B cell (primary cell): ENCODE measurements around the gene FAIM2. TPM values are rescaled to one million over a fixed set of nuclear protein-coding genes. Genes with fewer than 3 reads are reported as not detected.

ENCODE experiments used
- ATAC-seq: fragments of 200-7000 bp; cut with Tn5 transposase; one replicate; pipeline ENCODE4 v1.10.0; 2021; ENCODE audit warnings: low read depth, mild to moderate bottlenecking, moderate number of reproducible peaks, moderate library complexity
- CTCF ChIA-PET: fragments of 350-600 bp; sonication (Branson Sonifier 250); formaldehyde crosslinking; loops from one replicate; lab custom pipeline; 2021; ENCODE audit warnings: antibody characterized with exemption, inconsistent platforms; lab: Charles Lee
- POLR2A ChIA-PET: fragments of 350-600 bp; sonication (Branson Sonifier 250); formaldehyde crosslinking; loops from one replicate; lab custom pipeline; 2021; ENCODE audit warnings: antibody characterized with exemption; lab: Charles Lee
- DNase-seq: peaks from one replicate; pipeline ENCODE4 v3.0.0; 2013
- H2AFZ ChIP-seq: 2 replicates; pipeline ENCODE4 v1.6.1; 2012; ENCODE audit warnings: mild to moderate bottlenecking, low read depth, low read length; ENCODE audit not compliant: insufficient read depth, poor library complexity, severe bottlenecking
- H3K27ac ChIP-seq, 2 donors: 1 replicate in 1 of 2; 2 replicates in 1 of 2; pipeline ENCODE4 v1.5.1; 2012 to 2013; ENCODE audit warnings: low read length in 2 of 2, mild to moderate bottlenecking in 2 of 2, moderate library complexity in 1 of 2
- H3K27me3 ChIP-seq, 4 experiments: fragments of 200-600 bp in 1 of 4; sonication (generic) in 1 of 4; replicated peaks in 1 of 4; 1 replicate in 2 of 4; 2 replicates in 2 of 4; pipeline versions ENCODE4 v1.6.1 to v1.7.0; 2013 to 2016; ENCODE audit warnings: low read length in 3 of 4, mild to moderate bottlenecking in 2 of 4, mixed read lengths in 1 of 4, moderate library complexity in 1 of 4; ENCODE audit not compliant: insufficient read depth in 4 of 4, control insufficient read depth in 3 of 4; ENCODE audit errors: control extremely low read depth in 1 of 4
- H3K36me3 ChIP-seq, 2 experiments: replicated peaks in 1 of 2; 1 replicate in 1 of 2; 2 replicates in 1 of 2; pipeline versions ENCODE4 v1.6.1 to v1.7.1; 2013; ENCODE audit warnings: low read length in 1 of 2; ENCODE audit not compliant: insufficient read depth in 2 of 2, control insufficient read depth in 1 of 2; ENCODE audit errors: control extremely low read depth in 1 of 2, extremely low read depth in 1 of 2
- H3K4me1 ChIP-seq, 2 donors: fragments of 200-600 bp in 1 of 2; sonication (generic) in 1 of 2; 1 replicate in 1 of 2; 2 replicates in 1 of 2; pipeline versions ENCODE4 v1.5.1 to v1.6.1; 2013 to 2017; ENCODE audit warnings: low read length in 2 of 2; ENCODE audit not compliant: control insufficient read depth in 2 of 2, insufficient read depth in 2 of 2
- H3K4me2 ChIP-seq: replicated peaks from 2 replicates; pipeline ENCODE3; 2012; ENCODE audit warnings: mild to moderate bottlenecking, low read depth, low read length; ENCODE audit not compliant: poor library complexity, severe bottlenecking
- H3K4me3 ChIP-seq, 5 experiments: fragments of 200-600 bp in 1 of 5; sonication (generic) in 1 of 5; 1 replicate in 3 of 5; 2 replicates in 2 of 5; pipeline versions ENCODE4 v1.5.1 to v1.7.0; 2011 to 2016; ENCODE audit warnings: low read length in 4 of 5, mild to moderate bottlenecking in 4 of 5, low read depth in 2 of 5, control low read depth in 1 of 5, moderate library complexity in 1 of 5; ENCODE audit not compliant: insufficient read depth in 1 of 5; ENCODE audit errors: control extremely low read depth in 1 of 5, extremely low read depth in 1 of 5
- H3K79me2 ChIP-seq: fragments of 200-600 bp; sonication (generic); one replicate; pipeline ENCODE4 v1.6.0; 2016; ENCODE audit warnings: low read length; ENCODE audit not compliant: control insufficient read depth, insufficient read depth
- H3K9ac ChIP-seq: fragments of 200-600 bp; sonication (generic); 2 replicates; pipeline ENCODE4 v1.6.1; 2017; ENCODE audit warnings: mild to moderate bottlenecking, low read length, moderate library complexity
- H3K9me3 ChIP-seq, 3 donors: one replicate each; pipeline versions ENCODE4 v1.6.1 to v1.7.1; 2013; ENCODE audit warnings: low read length in 2 of 3; ENCODE audit not compliant: control insufficient read depth in 2 of 3, insufficient read depth in 1 of 3; ENCODE audit errors: control extremely low read depth in 1 of 3
- H4K20me1 ChIP-seq: 2 replicates; pipeline ENCODE4 v1.6.0; 2012; ENCODE audit warnings: mild to moderate bottlenecking, low read length; ENCODE audit not compliant: insufficient read depth, control insufficient read depth, poor library complexity, severe bottlenecking
- H3K27ac Mint-ChIP-seq: one replicate; pipeline ENCODE4 v1.8.0; 2021; ENCODE audit warnings: mixed read lengths
- H3K27me3 Mint-ChIP-seq: one replicate; pipeline ENCODE4 v1.8.0; 2021; ENCODE audit warnings: mixed read lengths
- H3K4me1 Mint-ChIP-seq: one replicate; pipeline ENCODE4 v1.8.0; 2021; ENCODE audit warnings: mixed read lengths
- H3K4me3 Mint-ChIP-seq: one replicate; pipeline ENCODE4 v1.8.0; 2021; ENCODE audit warnings: mixed read lengths
- H3K9me3 Mint-ChIP-seq: one replicate; pipeline ENCODE4 v1.8.0; 2022; ENCODE audit warnings: mixed read lengths; ENCODE audit not compliant: insufficient read depth
- CTCF ChIP-seq: fragments of 200-600 bp; IDR thresholded peaks from one replicate; pipeline ENCODE4 v1.8.0; 2022; ENCODE audit warnings: antibody characterized with exemption, mild to moderate bottlenecking
- EZH2 ChIP-seq: IDR thresholded peaks from 2 replicates; pipeline ENCODE4 v1.6.1; 2012; ENCODE audit warnings: borderline replicate concordance, low read depth, mild to moderate bottlenecking, moderate library complexity, low read length; ENCODE audit not compliant: insufficient read depth, poor library complexity, severe bottlenecking
- WGBS: methylation state at CpG from one replicate; pipeline ENCODE4 v1.1.5; 2013; ENCODE audit warnings: missing lambda C conversion rate; ENCODE audit not compliant: insufficient coverage; 5-methylcytosine and 5-hydroxymethylcytosine counted together
- intact Hi-C: fragments of 100-400 bp; cut with micrococcal nuclease; formaldehyde crosslinking; loops from one replicate; pipeline ENCODE4 v1.10.0; 2022
- polyA plus RNA-seq: library from polyadenylated mRNA; depleted of rRNA; stranded (reverse); fragments of >200 nt; gene quantifications from 2 replicates; pipeline ENCODE4 v1.2.3, GENCODE V29; 2012
- total RNA-seq, 2 donors: library from RNA; stranded (reverse); fragments of 120-200 nt in 1 of 2; gene quantifications; 1 replicate in 1 of 2; 2 replicates in 1 of 2; pipeline versions ENCODE4 v1.2.3 to v1.2.4, GENCODE V29; 2013 to 2022

Gene FAIM2
- total and polyA plus RNA-seq, 2 donors (not counting 1 experiment from before 2014, with no cell fraction given) = not detected

- no peaks in the 10 kb centered on the region for H3K36me3 ChIP-seq
- no peak for DNase-seq
- H3K79me2 ChIP-seq = no peaks in the 10 kb centered on the region
- no peak within 1 kb of the TSS for H3K4me2 ChIP-seq
- H3K27ac Mint-ChIP-seq = no peak within 1 kb of the TSS
- H3K27me3 Mint-ChIP-seq = peaks cover 21% of the 10 kb centered on the region
- ChIA-PET CTCF (interaction anchor here (1.7 kb wide), 1 partner anchor 16 kb away, joined by 7 read pairs; no protein-coding TSS in a partner anchor), POLR2A (no interaction called here)
- ATAC-seq = no peak
- peaks cover 0 to 5% of the 10 kb centered on the region in 2 donors for H3K4me1 ChIP-seq
- peaks cover 5% of the 10 kb centered on the region for H3K4me1 Mint-ChIP-seq
- peaks cover 0 to 38% (median 14%) of the 10 kb centered on the region in 4 experiments for H3K27me3 ChIP-seq
- no peak within 1 kb of the TSS for H2AFZ ChIP-seq
- H3K27ac ChIP-seq = no peak within 1 kb of the TSS
- H3K9me3 Mint-ChIP-seq = no peaks in the 10 kb centered on the region
- no peaks in the 10 kb centered on the region for H4K20me1 ChIP-seq
- H3K9me3 ChIP-seq = no peaks in the 10 kb centered on the region
- intact Hi-C loops = no loop called here
- H3K4me3 ChIP-seq = no peak within 1 kb of the TSS
- 87% methylated on average over 30 of the region's 32 CpGs for WGBS
- no peak for TF ChIP-seq EZH2
- TF ChIP-seq CTCF = no peak
- no peak within 1 kb of the TSS for H3K4me3 Mint-ChIP-seq
- H3K9ac ChIP-seq = no peak within 1 kb of the TSS
Observed at GRCh38 chr12:49950273-49951251, 46.9 kb upstream of the FAIM2 start, which contains the start of gene AQP2. Gene AQP2, plus strand, starts transcription at chr12:49950737. Its CDS starts 94 bp downstream, at chr12:49950831.

- H3K27ac ChIP-seq = no peak overlapping the region
- 96% methylated on average over 3 of the region's 3 CpGs for WGBS
- Mint-ChIP-seq H3K27me3 (peaks cover 23% of the 10 kb centered on the region), H3K4me3 (no peak overlapping the region), H3K27ac (no peak overlapping the region), H3K9me3 (no peaks in the 10 kb centered on the region), H3K4me1 (peaks cover 8% of the 10 kb centered on the region)
- H4K20me1 ChIP-seq = no peaks in the 10 kb centered on the region
- no peak for ATAC-seq
- CTCF ChIA-PET = interaction anchor here (1.7 kb wide), 1 partner anchor 17 kb away, joined by 7 read pairs; no protein-coding TSS in a partner anchor
- TF ChIP-seq CTCF (no peak), EZH2 (no peak)
- H3K4me2 ChIP-seq = no peak overlapping the region
- no peaks in the 10 kb centered on the region for H3K9me3 ChIP-seq
- no peak overlapping the region for H3K9ac ChIP-seq
- no peak for DNase-seq
- intact Hi-C loops = no loop called here
- H3K79me2 ChIP-seq = no peaks in the 10 kb centered on the region
- H3K36me3 ChIP-seq = no peaks in the 10 kb centered on the region
- H2AFZ ChIP-seq = no peak overlapping the region
- no peak overlapping the region for H3K4me3 ChIP-seq
- peaks cover 0 to 8% of the 10 kb centered on the region in 2 donors for H3K4me1 ChIP-seq
- POLR2A ChIA-PET = no interaction called here
- H3K27me3 ChIP-seq = peaks cover 0 to 33% (median 12%) of the 10 kb centered on the region in 4 experiments
Observed at GRCh38 chr12:49949866-49950265, 46.2 kb upstream of the FAIM2 start.
